H54 (cell line): ENCODE data around the gene YY1.
"Not testable (repeated sequence)": the region's sequence is repeated elsewhere in the genome, so short reads cannot be mapped to it uniquely, and the experiment has no call there.

Source experiments
- DNase-seq: peaks from one replicate; pipeline ENCODE4 v3.0.0; 2011; ENCODE audit warnings: low spot score, mixed read lengths; ENCODE audit not compliant: insufficient read length
- FAIRE-seq: peaks from 3 replicates; lab custom pipeline; 2011; peaks lifted over from hg19 to GRCh38; lab: Jason Lieb, UNC
- POLR2A ChIP-seq: IDR thresholded peaks from 2 replicates; pipeline ENCODE4 v1.6.1; 2011; ENCODE audit warnings: low read depth, mild to moderate bottlenecking, low read length

The YY1 gene

DNA sequence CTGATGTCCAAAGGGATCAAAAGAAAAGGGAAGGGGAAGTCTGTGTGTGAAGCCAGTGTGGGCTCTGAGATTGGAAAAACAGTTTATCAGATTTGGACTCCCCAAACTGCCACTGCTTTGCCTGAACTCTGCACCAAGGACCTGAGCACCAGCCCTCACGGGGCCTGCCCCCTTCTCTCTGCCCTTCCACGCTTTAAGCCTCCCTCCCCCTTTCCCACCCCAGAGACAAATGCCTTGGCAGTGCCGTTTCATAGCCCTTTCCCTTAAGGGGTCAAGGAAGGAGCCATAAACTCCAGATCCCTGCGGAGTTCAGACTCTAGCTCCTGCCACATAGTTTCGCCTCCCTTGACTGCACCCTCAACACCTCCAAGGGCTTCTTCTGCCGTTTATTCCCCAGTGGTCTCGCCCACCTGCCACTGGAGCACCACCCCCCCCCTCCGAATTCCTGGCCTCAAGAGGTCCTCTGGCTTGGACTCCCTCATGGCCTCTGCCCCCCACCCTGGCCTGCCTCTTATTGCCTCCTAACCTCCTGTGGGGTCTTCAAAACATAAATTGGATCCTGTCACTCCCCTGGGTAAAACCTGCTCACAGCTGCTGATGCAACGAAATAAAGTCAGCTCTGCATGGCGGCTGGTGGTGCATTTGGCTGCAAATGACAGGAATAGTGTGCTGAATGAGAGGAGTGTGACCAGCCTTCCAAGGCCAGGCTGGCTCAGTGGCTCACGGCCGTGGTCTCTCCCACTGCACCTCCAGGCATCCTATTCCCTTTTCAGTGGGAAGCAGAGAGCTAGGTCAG is 48.5 kb downstream of the YY1 start:
- FAIRE-seq, result no peak
- DNase-seq, result no peak
- no peak for TF ChIP-seq POLR2A

DNA sequence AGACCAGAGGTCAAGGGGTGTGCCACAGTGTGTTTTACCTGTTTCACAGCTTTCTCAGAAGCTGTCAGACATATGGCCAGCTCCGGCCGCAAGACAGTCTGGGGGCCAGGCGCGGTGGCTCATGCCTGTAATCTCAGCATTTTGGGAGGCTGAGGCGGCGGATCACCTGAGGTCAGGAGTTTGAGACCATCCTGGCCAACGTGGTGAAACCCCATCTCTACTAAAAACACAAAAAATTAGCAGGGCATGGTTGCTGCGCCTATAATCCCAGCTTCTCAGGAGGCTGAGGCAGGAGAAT is 49.0 kb downstream of the YY1 start:
- not testable (repeated sequence) for FAIRE-seq

DNA sequence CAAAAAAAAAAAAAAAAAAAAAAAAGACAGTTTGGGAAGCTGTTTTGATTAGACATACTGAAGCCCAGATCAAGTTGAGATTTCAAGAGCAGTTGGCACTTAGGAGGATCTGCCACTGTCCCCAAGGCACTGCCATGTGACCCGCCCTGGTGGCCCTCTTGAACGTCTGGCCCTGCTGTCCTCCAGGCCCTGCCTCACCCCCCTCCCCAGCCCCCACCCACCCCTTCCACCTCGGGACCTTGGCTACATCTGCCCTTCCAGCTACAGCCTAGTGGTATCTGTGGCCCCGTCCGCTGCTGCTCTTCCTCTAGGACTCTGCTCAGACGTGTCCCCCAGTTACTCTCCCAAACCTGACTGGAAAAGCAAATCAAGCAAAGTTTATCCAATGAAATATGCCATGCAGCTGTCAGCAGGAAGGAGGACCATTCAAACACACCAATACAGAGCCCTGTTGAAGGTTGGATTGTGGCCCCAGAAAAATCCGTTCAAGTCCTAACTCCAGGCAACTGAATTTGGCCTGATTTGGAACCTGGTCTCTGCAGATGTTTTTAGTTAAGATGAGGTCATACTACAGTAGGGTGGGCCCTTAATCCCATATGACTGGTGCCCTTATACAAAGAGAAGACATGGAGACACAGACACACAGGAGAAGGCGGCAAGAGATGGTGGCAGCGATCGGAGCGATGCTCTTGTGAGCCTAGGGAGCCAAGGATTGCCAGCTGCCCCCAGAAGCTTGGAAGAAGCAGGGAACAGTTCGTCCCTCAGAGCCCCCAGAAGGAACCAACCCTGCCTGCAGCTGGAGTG is 49.6 kb downstream of the YY1 start:
- FAIRE-seq, result no peak
- TF ChIP-seq POLR2A, result no peak
- no peak for DNase-seq

More for the DNA sequence above, 49.0 kb downstream of the YY1 start:
- DNase-seq, result not testable (repeated sequence)

DNA sequence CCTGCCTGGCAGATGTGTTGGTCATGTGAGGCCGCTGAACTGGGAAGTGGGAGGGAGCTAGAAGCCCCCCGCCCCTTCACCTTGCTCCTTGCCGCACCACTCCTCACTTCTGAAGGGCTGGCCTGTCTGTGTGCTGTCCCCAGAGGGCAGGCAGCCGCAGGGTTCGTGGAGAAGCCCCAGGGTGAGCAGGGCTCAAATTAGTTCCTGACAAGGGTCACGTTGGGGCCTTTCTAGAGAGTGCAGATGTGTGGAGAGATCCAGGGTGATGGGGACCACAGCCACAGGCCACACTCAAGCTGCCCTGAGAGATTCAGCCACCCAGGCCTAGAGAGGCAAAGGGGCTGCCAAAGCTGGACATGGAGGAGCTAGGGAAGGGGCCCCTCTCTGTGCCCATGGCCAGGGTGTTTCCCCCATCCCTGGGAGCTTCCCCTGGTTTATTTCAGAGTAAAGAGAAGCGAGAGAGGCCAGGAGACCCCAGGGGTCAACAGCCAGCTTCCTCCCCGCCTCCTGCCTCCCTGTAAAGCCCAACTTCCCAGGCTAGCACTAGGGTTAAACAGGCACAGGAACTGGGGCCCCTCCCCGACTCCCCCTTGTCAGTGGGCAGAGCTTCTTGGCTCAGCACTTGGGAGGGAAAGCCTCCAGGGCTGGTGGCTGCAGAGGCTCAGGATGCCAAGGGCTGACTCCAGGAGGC is 51.1 kb downstream of the YY1 start:
- FAIRE-seq (no peak), DNase-seq (no peak)
- no peak for TF ChIP-seq POLR2A

DNA sequence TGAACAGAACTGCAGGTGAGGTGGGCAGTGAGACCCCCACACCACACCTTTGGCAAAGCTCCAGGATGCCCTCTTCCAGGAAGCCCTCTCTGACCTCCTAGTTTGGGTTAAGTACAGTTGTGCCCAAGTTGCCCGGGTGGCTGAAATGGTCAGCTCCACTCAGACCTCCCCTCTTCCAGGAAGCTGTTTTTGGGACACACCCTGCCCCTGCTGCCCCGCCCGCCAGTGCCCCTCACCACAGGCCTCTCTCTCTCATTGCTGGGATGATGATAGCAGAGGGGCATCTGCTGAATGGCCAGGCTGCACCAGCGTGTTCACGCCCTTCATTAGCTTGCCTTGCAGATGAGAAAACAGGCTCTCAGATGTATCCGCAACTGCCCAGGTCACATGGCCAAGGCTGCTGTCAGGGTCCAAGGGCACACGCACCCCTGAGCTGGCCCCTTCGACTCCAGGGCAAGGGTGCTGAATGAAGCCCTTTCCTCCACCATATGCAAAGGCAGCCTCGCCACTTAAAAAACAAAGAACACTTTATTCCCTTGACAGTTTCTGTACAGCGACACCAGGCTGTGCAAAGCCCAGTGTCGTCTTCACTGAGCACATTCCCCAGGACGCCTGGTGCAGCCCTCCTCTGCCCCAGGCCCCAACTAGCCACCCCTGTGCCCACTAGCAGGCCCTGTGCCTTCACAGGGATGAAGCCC is 51.8 kb downstream of the YY1 start:
- TF ChIP-seq POLR2A, result no peak
- DNase-seq (no peak), FAIRE-seq (no peak)

DNA sequence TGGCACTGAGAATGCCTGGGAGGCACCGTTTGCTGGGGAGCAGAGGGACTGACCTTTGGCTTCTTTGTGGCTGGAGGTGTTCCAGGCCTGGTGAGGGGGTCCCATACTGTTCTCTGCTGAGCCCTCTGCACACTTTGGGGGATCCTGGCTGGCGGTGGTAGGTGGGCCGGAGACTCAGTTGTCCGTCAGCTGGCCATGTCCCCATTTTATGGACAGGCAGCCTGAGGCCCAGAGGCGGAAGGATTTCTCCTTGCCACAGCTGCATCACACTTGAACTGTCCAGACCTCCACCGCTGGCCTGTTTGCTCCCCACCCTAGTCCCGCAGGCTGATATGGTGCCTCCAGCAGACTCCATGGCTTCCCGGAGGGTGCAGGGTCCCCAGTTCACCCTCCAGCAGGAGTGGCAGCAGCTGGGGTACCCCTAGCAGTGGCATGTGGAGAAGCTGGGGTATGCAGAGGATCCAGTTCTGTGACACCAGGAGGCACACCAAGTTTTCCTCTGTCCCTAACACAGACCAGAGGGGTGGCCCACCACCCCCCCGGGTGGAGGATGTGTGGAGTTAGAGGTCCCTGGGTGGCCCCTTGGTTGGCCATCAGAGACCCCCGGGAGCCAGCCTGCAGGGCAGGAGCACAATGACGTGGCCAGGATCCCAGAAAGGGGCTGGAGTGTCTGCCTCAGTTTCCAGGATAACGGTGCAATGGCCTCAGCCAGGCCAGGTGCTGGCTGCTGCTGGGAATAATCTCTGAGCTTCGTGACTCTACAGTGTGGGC is 52.5 kb downstream of the YY1 start:
- FAIRE-seq (no peak), DNase-seq (no peak)
- no peak for TF ChIP-seq POLR2A

DNA sequence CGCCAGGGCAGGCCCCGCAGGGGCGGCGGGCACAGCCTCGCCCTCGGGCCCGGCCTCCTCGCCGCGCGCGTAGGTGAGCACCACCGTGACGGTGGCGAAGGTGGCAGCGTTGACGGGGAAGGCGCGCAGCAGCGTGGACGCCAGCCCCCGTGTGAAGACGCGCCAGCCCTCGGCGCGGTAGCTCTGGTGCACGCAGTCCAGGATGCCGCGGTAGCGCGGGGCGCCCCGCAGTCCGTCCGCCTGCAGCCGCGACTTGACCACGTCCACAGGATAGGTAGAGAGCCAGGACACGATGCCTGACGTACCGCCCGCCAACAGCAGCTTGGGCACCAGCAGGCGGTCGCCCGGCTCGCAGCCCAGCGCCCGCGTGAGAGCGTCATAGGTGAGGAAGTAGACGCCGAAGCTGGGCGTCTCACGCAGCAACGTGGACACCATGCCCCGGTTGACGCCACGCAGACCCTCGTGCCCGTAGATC is 53.4 kb downstream of the YY1 start:
- TF ChIP-seq POLR2A, result no peak
- FAIRE-seq, result no peak
- no peak for DNase-seq

DNA sequence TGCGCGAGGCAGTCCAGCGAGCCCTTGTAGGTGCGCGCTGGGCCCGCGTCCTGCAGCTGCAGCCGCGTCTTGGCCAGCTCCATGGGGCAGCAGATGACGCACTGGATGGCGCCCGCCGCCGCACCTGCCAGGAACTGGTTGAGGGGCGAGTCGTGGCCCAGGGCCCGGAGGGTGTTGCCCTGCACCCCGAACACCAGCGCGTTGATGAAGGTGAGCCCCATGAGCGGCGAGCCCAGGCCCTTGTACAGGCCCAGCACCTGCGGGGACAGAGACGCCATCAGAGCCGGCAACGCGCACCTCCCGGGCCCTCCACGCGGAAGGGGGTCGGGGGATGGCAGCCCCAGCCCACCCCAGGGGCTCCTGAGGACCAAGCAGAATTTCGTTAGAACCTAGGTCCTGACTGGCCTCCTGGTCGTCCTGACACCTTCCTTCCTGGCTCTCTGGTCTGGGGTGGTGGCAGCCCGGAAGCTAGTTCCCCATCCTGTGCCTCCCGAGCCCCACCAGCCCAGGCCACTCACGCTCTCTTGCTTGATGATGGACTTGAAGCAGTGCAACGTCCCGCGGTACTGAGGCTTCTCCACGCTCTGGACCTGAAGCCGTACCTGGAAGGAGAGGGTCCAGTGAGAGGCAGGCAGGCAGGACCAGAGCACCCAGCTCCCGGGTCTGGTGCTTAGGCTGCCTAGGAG is 54.0 kb downstream of the YY1 start:
- no peak for FAIRE-seq
- no peak for DNase-seq

DNA sequence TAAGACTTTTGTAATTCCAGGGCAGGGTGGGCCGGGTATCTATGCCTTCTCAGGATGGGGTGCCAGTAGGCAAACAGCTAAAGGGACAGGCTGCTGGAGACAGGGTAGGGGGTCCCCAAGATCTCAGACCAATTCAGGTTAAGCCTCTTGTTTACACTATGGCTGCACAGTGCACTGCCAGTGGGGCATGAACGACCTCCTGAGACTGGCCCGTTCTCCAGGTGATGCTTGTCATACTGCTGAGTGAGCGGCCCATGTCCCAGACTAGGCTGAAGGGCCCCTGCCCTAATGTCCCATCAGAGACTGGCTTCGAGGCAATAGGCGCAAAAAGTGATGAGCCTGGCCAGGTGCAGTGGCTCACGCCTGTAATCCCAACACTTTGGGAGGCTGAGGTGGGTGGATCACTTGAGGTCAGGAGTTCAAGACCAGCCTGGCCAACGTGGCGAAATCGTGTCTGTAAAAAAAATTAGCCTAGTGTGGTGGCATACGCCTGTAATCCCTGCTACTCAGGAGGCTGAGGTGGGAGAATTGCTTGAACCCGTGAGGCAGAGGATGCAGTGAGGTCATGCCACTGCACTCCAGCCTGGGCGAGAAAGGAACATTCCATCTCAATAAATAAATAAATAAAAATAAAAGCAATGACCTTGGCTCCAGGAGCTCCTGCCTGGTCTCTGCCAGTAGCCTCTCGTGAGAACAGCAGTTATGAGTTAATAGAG is 54.7 kb downstream of the YY1 start:
- DNase-seq (no peak), FAIRE-seq (no peak)
- TF ChIP-seq POLR2A, result no peak

More for the DNA sequence above, 54.0 kb downstream of the YY1 start:
- TF ChIP-seq POLR2A, result no peak

DNA sequence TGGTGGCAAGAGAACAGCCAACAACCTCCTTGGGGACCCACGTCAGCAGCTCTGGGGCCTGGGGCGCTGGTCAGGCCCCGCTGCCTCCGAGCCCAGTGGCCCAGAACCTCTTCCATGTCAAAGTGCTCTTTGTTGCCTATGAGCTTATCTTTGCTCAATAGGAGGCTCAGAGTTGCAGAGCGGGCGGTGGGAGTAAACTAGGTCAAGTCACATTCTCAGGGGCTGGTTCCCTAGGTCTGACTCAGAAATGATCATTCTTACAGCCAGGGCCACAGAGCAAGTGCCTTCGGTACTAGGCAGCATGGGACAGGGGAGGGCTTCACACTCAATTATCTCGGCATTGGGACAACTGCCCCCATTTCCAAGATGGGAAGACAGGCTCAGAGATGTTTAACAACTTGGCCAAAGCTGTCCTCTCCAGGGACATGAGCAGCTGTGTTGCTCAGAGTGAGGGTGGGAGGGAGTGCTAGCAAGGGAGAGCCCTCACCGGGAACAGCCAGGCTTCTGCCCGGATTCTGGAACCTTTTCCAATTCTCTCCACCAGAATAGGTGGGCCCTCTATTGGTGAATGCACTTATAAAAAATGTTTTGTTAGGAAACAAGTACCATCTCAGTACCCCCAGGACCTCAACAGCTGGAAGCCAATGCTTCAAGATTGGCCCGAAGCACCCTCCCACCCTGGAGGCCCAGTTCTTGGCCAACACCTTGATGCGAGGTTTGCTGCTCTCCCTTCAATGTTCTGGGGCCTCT is 55.4 kb downstream of the YY1 start:
- FAIRE-seq (no peak), DNase-seq (no peak)
- TF ChIP-seq POLR2A, result no peak

DNA sequence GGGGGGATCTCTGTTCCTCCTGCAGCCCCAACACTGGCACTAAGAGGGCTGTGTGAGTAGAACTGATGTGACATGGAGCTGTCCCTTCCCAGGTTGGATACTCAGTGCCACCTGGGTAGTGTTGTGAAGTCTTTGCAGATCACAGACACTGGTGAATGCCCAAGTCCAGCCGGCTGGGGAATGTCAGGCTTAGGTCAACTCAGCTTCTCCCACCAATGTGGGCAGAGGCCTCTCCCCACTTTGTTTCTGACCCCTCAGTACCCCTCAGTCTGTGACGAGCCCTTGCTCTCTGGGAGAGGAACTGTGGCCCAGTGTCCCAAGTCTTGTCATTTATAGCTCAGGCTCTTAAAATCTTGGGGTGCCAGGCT is 56.0 kb downstream of the YY1 start:
- no peak for TF ChIP-seq POLR2A
- no peak for DNase-seq
- FAIRE-seq, result no peak
